NAMALWA (cell line): ENCODE data around the gene RAD51B.

Experiments used
- DNase-seq: peaks from one replicate; pipeline ENCODE4 v3.0.0-alpha.2; 2015; ENCODE audit warnings: low spot score

The RAD51B gene

GRCh38 chr14:68728342-68729106 lies 908.9 kb downstream of the RAD51B start:
- no peak for DNase-seq

- no peak for DNase-seq
Observed at GRCh38 chr14:68729556-68729955, 910.0 kb downstream of the RAD51B start.

GRCh38 chr14:68730348-68730747 lies 910.8 kb downstream of the RAD51B start:
- DNase-seq, result no peak

GRCh38 chr14:68730811-68731425 lies 911.3 kb downstream of the RAD51B start:
- DNase-seq, result no peak

GRCh38 chr14:68733086-68733914 lies 913.7 kb downstream of the RAD51B start:
- no peak for DNase-seq

GRCh38 chr14:68734231-68734732 lies 914.7 kb downstream of the RAD51B start:
- DNase-seq, result no peak

GRCh38 chr14:68735856-68736255 lies 916.3 kb downstream of the RAD51B start:
- DNase-seq, result no peak

- DNase-seq, result no peak
Observed at GRCh38 chr14:68736471-68736871, 916.9 kb downstream of the RAD51B start.

GRCh38 chr14:68737086-68737485 lies 917.5 kb downstream of the RAD51B start:
- DNase-seq, result no peak

- DNase-seq, result no peak
Observed at GRCh38 chr14:68738559-68738958, 919.0 kb downstream of the RAD51B start.

GRCh38 chr14:68739701-68740100 lies 920.1 kb downstream of the RAD51B start:
- no peak for DNase-seq

GRCh38 chr14:68740788-68741476 lies 921.4 kb downstream of the RAD51B start:
- no peak for DNase-seq

GRCh38 chr14:68741477-68741791 lies 921.9 kb downstream of the RAD51B start:
- no peak for DNase-seq

- DNase-seq, result peak; percentile 43
Observed at GRCh38 chr14:68741839-68742470, 922.4 kb downstream of the RAD51B start.

- no peak for DNase-seq
Observed at GRCh38 chr14:68744613-68745012, 925.0 kb downstream of the RAD51B start.

- no peak for DNase-seq
Observed at GRCh38 chr14:68747393-68747792, 927.8 kb downstream of the RAD51B start.

GRCh38 chr14:68748260-68748659 lies 928.7 kb downstream of the RAD51B start:
- no peak for DNase-seq

- DNase-seq, result no peak
Observed at GRCh38 chr14:68748691-68749090, 929.1 kb downstream of the RAD51B start.

GRCh38 chr14:68749487-68750475 lies 930.2 kb downstream of the RAD51B start:
- no peak for DNase-seq

- no peak for DNase-seq
Observed at GRCh38 chr14:68752271-68753006, 932.9 kb downstream of the RAD51B start.
